RKO (cell line): Measurements from ENCODE around the gene HTD2.
"Not testable (repeated sequence)": the region's sequence is repeated elsewhere in the genome, so short reads cannot be mapped to it uniquely, and the experiment has no call there.

Experiments used
- DNase-seq: peaks from one replicate; pipeline ENCODE4 v3.0.0-alpha.2; 2016; ENCODE audit warnings: low spot score

Gene HTD2

GRCh38 chr3:58305882-58306711 is at the start of gene HTD2, which contains the start of gene RPP14:
TSS of gene HTD2 (plus strand) at chr3:58306520. CDS start at chr3:58317614, 11,094 bp downstream.
TSS of gene RPP14 (plus strand) at chr3:58306245. CDS start at chr3:58310330, 4,085 bp downstream.
- DNase-seq, result peak; percentile 96

- no peak for DNase-seq
Measured at GRCh38 chr3:58258392-58259055, 47.8 kb upstream of the HTD2 start.

DNA sequence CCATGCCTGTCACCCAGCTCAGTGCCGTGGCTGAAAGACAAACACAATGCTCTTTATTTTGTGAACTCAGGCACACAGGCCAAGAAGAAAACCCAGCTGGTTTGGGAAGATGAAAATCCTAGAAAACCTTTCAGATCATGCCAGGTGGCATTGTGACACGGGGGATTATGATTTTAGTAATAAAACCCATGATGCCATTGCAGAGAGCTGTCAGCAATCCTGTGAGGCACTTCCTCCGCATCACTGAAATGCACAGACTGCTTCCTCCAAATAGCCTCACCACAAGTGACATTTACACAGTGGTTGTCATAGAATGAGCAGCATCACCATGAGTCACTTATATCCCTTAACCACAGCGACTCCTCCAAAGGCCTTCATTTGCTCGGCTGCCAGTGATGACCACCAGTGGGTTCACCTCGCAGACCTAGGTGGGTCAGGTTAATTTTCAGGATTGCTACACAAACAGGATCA is 46.0 kb upstream of the HTD2 start:
- peak; percentile 86 for DNase-seq

DNA sequence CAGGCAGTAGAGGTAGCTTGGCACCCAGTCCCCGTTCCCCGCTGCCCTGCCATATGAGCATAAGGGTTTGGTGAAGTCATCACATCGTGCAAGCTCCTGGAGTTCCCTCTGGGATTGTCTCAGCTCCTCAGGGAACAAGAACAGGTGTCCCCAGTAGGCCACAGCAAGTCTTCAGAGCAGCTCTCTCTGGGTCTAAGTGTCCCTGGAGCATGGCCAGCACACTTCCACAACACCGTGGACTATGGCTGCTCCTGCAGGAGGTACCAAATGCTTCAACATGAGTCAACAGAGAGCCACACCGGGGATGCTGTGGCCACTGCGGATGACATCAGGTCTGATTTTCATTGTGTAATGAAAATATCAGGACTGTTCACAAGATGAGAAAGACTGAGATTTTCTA is 45.6 kb upstream of the HTD2 start:
- DNase-seq, result no peak

DNA sequence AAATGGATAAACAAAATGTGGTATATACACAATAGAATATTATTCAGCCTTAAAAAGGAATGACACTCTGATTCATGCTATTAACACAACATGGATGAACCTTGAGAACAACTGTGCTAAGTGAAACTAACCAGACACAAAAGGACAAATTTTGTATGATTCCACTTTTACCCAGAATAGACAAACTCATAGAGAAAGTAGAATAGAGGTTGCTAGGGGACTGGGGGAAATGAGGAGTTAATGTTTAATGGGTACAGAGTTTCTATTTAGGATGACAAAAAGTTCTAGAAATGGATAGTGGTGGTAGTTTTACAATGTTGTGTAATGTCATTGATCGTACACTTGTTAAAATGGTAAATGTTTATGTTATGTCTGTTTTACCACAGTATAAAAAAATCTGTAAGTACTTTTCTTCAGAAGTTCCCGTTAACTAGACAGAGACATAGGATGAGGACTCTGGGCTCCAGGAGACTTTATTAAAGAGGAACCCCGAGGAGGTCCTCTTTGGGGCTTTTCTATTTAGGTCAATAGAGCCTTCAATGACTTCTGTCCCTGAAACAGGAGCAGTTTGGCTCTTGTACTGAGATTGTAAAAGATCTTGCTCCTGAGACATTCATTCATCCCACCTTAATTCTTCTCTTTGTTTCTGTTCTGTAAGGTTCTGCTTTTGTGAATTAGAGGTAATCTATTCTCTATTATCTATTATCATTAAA is 44.2 kb upstream of the HTD2 start:
- DNase-seq, result no peak

GRCh38 chr3:58266577-58266976 is 39.7 kb upstream of the HTD2 start:
- no peak for DNase-seq

DNA sequence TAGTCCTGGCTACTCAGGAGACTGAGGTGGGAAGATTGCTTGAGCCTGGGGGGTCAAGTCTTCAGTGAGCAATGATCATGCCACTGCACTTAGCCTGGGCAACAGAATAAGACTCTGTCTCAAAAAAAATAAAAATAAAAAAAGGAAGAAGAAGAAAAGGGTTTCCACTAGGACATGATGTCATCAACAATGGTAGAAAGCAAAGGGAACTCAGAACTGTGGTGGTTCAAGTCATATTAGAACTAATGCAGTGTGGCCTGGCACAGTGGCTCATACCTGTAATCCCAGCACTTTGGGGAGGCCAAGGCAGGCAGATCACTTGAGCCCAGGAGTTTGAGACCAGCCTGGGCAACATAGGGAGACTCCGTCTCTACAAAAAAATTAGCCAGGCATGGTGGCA is 38.8 kb upstream of the HTD2 start:
- not testable (repeated sequence) for DNase-seq

GRCh38 chr3:58269356-58269755 is 37.0 kb upstream of the HTD2 start:
- no peak for DNase-seq

GRCh38 chr3:58270485-58270884 is 35.8 kb upstream of the HTD2 start:
- DNase-seq, result no peak

DNA sequence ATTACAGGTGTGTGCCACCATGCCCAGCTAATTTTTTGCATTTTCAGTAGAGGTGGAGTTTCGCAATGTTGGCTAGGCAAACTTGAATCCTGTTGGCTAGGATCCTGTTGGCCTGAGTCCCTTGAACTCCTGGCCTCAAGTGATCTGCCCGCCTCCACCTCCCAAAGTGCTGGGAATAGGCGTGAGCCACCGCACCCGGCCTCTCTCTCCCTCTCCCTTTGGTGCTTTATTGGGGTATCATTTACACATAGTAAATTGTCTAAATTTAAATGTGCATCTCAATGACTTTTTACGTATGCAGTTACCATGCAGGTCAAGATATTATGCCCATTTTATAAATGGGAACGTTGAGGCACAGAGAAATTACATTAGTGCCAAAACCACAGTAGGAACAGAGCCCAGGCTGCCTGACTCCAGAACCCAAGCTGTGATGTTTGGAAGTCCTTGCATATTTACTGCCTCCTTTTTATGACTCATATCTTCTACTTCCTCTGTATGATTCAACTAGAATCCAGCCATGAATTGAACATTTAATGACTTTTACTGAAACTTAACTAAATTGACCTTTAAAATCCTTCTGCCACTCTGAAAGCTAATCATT is 34.3 kb upstream of the HTD2 start:
- DNase-seq, result peak; percentile 92

- DNase-seq, result no peak
Measured at GRCh38 chr3:58272891-58273290, 33.4 kb upstream of the HTD2 start.

- not testable (repeated sequence) for DNase-seq
Measured at GRCh38 chr3:58273362-58273761, 33.0 kb upstream of the HTD2 start.

- no peak for DNase-seq
Measured at GRCh38 chr3:58274027-58274614, 32.2 kb upstream of the HTD2 start.

DNA sequence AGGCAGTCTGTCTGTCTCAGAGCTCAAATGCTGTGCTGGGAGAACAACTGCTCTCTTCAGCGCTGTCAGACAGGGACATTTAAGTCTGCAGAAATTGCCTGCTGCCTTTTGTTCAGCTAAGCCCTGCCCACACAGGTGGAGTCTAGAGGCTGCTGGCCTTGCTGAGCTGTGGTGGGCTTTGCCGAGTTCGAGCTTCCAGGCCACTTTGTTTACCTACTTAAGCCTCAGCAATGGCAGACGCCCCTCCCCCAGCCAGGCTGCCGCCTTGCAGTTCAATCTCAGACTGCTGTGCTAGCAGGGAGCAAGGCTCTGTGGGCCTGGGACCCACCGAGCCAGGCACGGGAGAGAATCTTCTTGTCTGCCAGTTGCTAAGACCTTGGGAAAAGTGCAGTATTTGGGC is 25.3 kb upstream of the HTD2 start:
- no peak for DNase-seq

DNA sequence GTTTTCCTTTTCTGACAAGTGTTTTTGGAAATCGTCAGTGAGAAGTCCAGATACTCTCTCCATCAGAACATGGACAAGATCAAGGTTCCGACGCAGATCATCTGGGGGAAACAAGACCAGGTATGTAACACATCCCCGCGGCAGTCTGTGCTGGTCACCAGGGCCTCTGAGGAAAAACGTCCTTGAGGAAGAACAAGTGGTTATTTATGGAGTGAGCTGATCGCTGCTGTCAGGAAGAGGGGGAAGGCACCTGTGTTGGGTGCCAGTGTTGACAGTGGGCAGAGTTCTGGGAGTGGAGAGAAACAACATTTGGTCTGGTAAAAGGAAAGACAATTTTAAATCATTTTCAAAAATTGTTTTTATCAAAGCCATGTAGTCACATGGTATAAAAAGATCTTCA is 21.0 kb upstream of the HTD2 start:
- DNase-seq, result no peak

GRCh38 chr3:58287354-58287753 is 19.0 kb upstream of the HTD2 start:
- DNase-seq, result no peak

- no peak for DNase-seq
Measured at GRCh38 chr3:58288011-58288728, 18.1 kb upstream of the HTD2 start.

DNA sequence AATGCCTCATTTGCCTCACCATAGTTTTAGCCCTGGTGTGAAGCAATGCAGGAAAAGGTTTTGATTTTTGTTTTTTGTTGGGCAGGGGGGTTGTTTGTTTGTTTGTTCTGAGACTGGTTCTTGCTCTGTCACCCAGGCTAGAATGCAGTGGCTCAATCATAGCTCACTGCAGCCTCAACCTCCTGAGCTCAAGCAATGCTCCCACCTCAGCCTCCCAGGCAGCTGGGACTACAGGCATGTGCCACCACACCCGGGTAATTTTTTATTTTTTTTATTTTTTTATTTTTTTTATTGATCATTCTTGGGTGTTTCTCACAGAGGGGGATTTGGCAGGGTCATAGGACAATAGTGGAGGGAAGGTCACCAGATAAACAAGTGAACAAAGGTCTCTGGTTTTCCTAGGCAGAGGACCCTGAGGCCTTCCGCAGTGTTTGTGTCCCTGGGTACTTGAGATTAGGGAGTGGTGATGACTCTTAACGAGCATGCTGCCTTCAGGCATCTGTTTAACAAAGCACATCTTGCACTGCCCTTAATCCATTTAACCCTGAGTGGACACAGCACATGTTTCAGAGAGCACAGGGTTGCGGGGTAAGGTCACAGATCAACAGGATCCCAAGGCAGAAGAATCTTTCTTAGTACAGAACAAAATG is 17.2 kb upstream of the HTD2 start:
- not testable (repeated sequence) for DNase-seq

- not testable (repeated sequence) for DNase-seq
Measured at GRCh38 chr3:58290446-58290845, 15.9 kb upstream of the HTD2 start.

DNA sequence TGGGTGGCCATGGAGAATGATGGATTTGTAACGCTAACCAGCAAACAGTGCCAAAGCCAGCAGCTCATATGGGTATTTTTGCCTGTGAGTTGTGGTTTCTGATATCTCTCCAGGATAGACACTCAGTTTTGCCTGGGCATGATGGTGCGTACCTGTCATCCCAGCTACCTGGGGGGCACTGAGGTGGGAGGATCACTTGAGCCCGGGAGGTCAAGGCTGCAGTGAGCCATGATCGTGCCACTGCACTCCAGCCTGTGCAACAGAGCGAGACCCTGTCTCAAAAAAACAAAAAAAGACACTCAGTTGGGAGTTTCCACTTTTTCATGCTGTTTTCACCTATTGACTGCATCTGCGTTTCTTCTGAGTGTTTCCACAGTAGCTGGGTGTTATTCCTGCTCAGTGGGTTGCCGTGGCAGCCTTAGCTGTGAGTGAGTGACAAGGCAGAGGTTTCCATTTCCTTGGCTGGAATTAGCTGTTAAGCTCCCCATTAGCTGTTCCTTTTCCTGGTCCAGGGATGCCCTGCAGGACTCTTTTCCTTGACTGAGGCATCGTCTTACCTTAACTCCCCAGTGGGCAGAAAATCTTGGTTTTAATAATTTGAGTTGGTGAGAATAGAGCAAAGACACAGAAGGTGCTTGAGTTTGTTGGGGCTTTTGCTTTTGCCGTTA is 14.5 kb upstream of the HTD2 start:
- DNase-seq, result no peak
